HL-60 (cell line): ENCODE measurements around the gene CCDC87.

Experiments used
- DNase-seq, 2 experiments: peaks; one replicate each; pipeline ENCODE4 v3.0.0-alpha.2; 2010 to 2020; ENCODE audit warnings: low read depth in 1 of 2, low spot score in 1 of 2
- H3K27ac ChIP-seq: fragments of 250-450 bp; sonication (Bioruptor Pico); replicated peaks from 2 replicates; pipeline ENCODE4 v1.5.1; 2020; ENCODE audit warnings: mild to moderate bottlenecking, moderate library complexity
- H3K27me3 ChIP-seq: fragments of 250-450 bp; sonication (Bioruptor Pico); 2 replicates; pipeline ENCODE4 v1.5.1; 2021; ENCODE audit warnings: mild to moderate bottlenecking, moderate library complexity; ENCODE audit not compliant: insufficient read depth, poor library complexity, severe bottlenecking
- H3K4me3 ChIP-seq: replicated peaks from 2 replicates; pipeline ENCODE4 v1.5.1; 2011; ENCODE audit warnings: mild to moderate bottlenecking, control low read depth, low read length; ENCODE audit not compliant: insufficient read depth
- CTCF ChIP-seq: IDR thresholded peaks from one replicate; pipeline ENCODE4 v1.5.1; 2011; ENCODE audit warnings: low read length, control low read depth, inconsistent platforms; ENCODE audit not compliant: insufficient read depth
- GABPA ChIP-seq: IDR thresholded peaks from 2 replicates; pipeline ENCODE4 v1.6.1; 2012; ENCODE audit warnings: low read depth
- POLR2AphosphoS5 ChIP-seq: IDR thresholded peaks from 2 replicates; pipeline ENCODE4 v1.6.1; 2012; ENCODE audit warnings: low read depth
- REST ChIP-seq: IDR thresholded peaks from 2 replicates; pipeline ENCODE4 v1.6.1; 2012; ENCODE audit warnings: low read depth; ENCODE audit not compliant: insufficient replicate concordance
- SPI1 ChIP-seq: IDR thresholded peaks from 2 replicates; pipeline ENCODE4 v1.6.1; 2012; ENCODE audit warnings: low read depth, mild to moderate bottlenecking, borderline replicate concordance

The CCDC87 gene

GRCh38 chr11:66603072-66603471 is 10.2 kb upstream of the CCDC87 start:
- Histone ChIP-seq H3K4me3 (no peak overlapping the region), H3K27me3 (no peaks in the 10 kb centered on the region), H3K27ac (no peak overlapping the region)
- no peak for DNase-seq
- no peak for TF ChIP-seq CTCF
- no peak for TF ChIP-seq REST
- no peak for TF ChIP-seq GABPA
- no peak for TF ChIP-seq SPI1
- TF ChIP-seq POLR2AphosphoS5 = no peak

- peak in 1 of 2 experiments; percentile 34 for DNase-seq
- Histone ChIP-seq H3K4me3 (no peak overlapping the region), H3K27ac (no peak overlapping the region), H3K27me3 (no peaks in the 10 kb centered on the region)
- TF ChIP-seq GABPA (no peak), SPI1 (peak; percentile 86), REST (no peak), CTCF (no peak)
Observed at GRCh38 chr11:66600631-66601233, 7.9 kb upstream of the CCDC87 start.

DNA sequence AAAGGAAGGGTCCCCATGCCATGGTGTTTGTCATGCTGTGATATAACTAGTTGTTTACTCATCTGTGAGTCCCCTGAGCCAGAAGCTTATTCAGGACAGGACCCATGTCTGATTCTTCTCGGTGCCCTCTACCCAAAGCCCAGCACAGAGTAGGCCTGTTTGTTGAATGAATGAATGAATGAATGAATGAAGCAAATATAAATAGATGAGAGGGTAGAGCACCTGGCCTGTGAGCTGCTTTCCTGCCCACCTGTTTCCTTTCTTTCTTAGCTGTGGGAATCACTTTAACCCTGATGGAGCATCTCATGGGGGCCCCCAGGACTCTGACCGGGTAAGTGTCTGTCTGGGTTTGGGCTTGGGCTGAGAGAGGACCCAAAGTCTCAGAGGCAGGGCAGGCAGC is 7.4 kb upstream of the CCDC87 start:
- no peak for DNase-seq
- H3K27me3 ChIP-seq = no peaks in the 10 kb centered on the region
- no peak overlapping the region for H3K27ac ChIP-seq
- TF ChIP-seq SPI1 = no peak
- TF ChIP-seq CTCF = no peak
- no peak for TF ChIP-seq GABPA
- no peak for TF ChIP-seq REST
- TF ChIP-seq POLR2AphosphoS5 = no peak
- H3K4me3 ChIP-seq = no peak overlapping the region
